Progenitor cell of endocrine pancreas (in vitro differentiated cells): ENCODE measurements around the gene S100Z. TPM values are rescaled to one million over a fixed set of nuclear protein-coding genes. Genes with fewer than 3 reads are reported as not detected.
"Not testable (repeated sequence)": the region's sequence is repeated elsewhere in the genome, so short reads cannot be mapped to it uniquely, and the experiment has no call there.

ENCODE experiments used
- DNase-seq: peaks from one replicate; pipeline ENCODE4 v3.0.0; 2021; ENCODE audit warnings: low spot score; ENCODE audit not compliant: unreplicated experiment
- H3K27ac Mint-ChIP-seq: 2 replicates; pipeline ENCODE4 v1.8.0; 2021; ENCODE audit warnings: mild to moderate bottlenecking, moderate library complexity, mixed read lengths
- H3K27me3 Mint-ChIP-seq: 2 replicates; pipeline ENCODE4 v1.8.0; 2021; ENCODE audit warnings: mixed read lengths
- H3K36me3 Mint-ChIP-seq: 2 replicates; pipeline ENCODE4 v1.8.0; 2022; ENCODE audit warnings: mixed read lengths; ENCODE audit not compliant: insufficient read depth
- H3K4me1 Mint-ChIP-seq: 2 replicates; pipeline ENCODE4 v1.8.0; 2021; ENCODE audit warnings: low read depth, mixed read lengths
- H3K4me3 Mint-ChIP-seq: 2 replicates; pipeline ENCODE4 v1.8.0; 2021; ENCODE audit warnings: low read depth, mild to moderate bottlenecking, moderate library complexity, mixed read lengths
- H3K9me3 Mint-ChIP-seq: 2 replicates; pipeline ENCODE4 v1.8.0; 2021; ENCODE audit warnings: low read depth, mixed read lengths
- total RNA-seq: library from RNA; stranded (reverse); gene quantifications from 2 replicates; pipeline ENCODE4 v1.2.1, GENCODE V29; 2021
- TF ChIP-seq, protein P1 (sequence below): fragments of 200-600 bp; sonication (generic); IDR thresholded peaks from one replicate; pipeline ENCODE4 v1.5.0; 2021; ENCODE audit warnings: antibody characterized with exemption, mild to moderate bottlenecking; ENCODE audit not compliant: unreplicated experiment

S100Z gene
- total RNA-seq, 1 donor from 2014 or later = 1.7 TPM

DNA sequence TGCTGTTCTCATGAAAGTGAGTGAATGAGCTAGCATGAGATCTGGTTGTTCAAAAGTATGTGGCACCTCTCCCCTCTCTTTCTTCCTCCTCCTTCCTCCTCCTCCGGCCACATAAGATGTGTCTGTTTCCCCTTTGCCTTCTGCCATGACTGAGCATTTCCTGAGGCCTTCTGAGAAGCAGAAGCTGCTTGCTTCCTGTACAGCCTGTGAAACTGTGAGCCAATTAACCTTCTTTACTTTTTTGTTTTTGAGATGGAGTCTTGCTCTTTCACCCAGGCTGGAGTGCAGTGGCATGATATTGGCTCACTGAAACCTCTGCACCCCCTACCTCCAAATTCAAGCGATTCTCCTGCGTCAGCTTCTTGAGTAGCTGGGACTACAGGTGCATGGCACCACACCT is 6.1 kb downstream of the S100Z start:
- TF ChIP-seq, protein P1, sequence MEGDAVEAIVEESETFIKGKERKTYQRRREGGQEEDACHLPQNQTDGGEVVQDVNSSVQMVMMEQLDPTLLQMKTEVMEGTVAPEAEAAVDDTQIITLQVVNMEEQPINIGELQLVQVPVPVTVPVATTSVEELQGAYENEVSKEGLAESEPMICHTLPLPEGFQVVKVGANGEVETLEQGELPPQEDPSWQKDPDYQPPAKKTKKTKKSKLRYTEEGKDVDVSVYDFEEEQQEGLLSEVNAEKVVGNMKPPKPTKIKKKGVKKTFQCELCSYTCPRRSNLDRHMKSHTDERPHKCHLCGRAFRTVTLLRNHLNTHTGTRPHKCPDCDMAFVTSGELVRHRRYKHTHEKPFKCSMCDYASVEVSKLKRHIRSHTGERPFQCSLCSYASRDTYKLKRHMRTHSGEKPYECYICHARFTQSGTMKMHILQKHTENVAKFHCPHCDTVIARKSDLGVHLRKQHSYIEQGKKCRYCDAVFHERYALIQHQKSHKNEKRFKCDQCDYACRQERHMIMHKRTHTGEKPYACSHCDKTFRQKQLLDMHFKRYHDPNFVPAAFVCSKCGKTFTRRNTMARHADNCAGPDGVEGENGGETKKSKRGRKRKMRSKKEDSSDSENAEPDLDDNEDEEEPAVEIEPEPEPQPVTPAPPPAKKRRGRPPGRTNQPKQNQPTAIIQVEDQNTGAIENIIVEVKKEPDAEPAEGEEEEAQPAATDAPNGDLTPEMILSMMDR = no peak
- H3K4me1 Mint-ChIP-seq = peaks cover 2% of the 10 kb centered on the region
- peaks cover 2% of the 10 kb centered on the region for H3K36me3 Mint-ChIP-seq
- DNase-seq = no peak
- H3K27ac Mint-ChIP-seq = no peak overlapping the region
- H3K27me3 Mint-ChIP-seq = no peaks in the 10 kb centered on the region
- H3K4me3 Mint-ChIP-seq = no peak overlapping the region
- peaks cover 10% of the 10 kb centered on the region for H3K9me3 Mint-ChIP-seq

GRCh38 chr5:76856800-76857199 is 7.0 kb downstream of the S100Z start:
- H3K4me1 Mint-ChIP-seq, H3K4me3 Mint-ChIP-seq, DNase-seq, H3K27me3 Mint-ChIP-seq, H3K27ac Mint-ChIP-seq, H3K36me3 Mint-ChIP-seq: not testable (repeated sequence)
- peaks cover 10% of the 10 kb centered on the region for H3K9me3 Mint-ChIP-seq

DNA sequence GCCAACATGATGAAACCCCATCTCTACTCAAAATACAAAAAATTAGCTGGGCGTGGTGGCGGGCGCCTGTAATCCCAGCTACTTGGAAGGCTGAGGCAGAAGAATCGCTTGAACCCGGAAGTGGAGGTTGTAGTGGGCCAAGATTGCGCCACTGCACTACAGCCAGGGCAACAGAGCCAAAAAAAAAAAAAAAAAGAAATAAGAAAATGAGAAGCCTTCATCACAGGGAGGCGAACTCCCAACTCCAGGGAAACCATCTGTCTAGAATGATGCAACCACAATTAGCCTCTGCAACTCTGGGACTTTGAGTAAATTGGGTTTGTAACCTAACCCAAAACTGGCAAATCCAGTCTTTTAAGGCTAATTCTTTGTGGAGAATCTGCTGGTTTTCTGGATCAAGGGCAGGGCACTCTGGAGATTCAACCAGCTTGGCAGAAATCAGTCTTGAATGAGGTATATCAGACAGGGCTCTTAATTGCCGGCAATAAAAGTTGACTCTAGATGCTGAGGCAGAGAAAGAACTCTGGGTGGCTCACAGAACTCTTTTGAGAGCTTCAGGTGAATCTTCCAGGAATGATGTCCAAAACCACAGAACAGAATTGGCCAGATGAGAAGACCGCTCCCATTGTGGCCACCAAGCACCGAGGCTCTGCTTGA is 9.9 kb downstream of the S100Z start:
- Mint-ChIP-seq H3K9me3 (peaks cover 3% of the 10 kb centered on the region), H3K4me1 (peaks cover 8% of the 10 kb centered on the region), H3K27ac (no peak overlapping the region), H3K36me3 (no peaks in the 10 kb centered on the region), H3K27me3 (no peaks in the 10 kb centered on the region), H3K4me3 (no peak overlapping the region)
- TF ChIP-seq, protein P1 = no peak
- DNase-seq = no peak

- TF ChIP-seq, protein P1 = no peak
- Mint-ChIP-seq H3K4me1 (peaks cover 6% of the 10 kb centered on the region), H3K9me3 (no peaks in the 10 kb centered on the region), H3K27ac (no peak overlapping the region), H3K36me3 (no peaks in the 10 kb centered on the region), H3K27me3 (no peaks in the 10 kb centered on the region), H3K4me3 (no peak overlapping the region)
- no peak for DNase-seq
Measured at GRCh38 chr5:76861612-76862011, 11.8 kb downstream of the S100Z start.

DNA sequence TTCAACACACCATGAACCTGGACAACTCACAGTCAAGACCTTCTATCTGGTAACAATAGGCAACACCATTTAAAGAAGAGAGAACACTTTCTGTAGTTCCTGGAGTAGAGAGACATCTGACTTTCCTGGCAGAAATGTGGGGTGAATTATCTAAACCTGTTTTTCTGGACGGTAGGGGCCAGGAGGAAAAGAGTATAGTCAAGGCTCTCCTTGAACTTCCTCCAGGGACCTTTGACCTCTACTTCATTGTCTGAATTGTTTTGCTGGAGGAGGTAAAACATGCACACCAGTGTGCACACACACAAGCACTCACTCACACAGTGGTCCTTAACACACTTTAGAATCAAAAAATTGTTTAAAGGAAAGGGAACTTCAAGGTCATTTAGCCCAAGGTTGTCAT is 13.2 kb downstream of the S100Z start:
- DNase-seq = no peak
- peak overlapping the region; percentile 9 for H3K27ac Mint-ChIP-seq
- H3K27me3 Mint-ChIP-seq = no peaks in the 10 kb centered on the region

GRCh38 chr5:76866503-76866902 is 16.7 kb downstream of the S100Z start:
- Mint-ChIP-seq H3K9me3 (no peaks in the 10 kb centered on the region), H3K27ac (no peak overlapping the region), H3K4me1 (peaks cover 7% of the 10 kb centered on the region), H3K4me3 (no peak overlapping the region), H3K27me3 (no peaks in the 10 kb centered on the region), H3K36me3 (no peaks in the 10 kb centered on the region)
- DNase-seq = no peak
- TF ChIP-seq, protein P1 = no peak

More for the DNA sequence above, 13.2 kb downstream of the S100Z start:
- Mint-ChIP-seq H3K36me3 (no peaks in the 10 kb centered on the region), H3K4me1 (peaks cover 6% of the 10 kb centered on the region), H3K9me3 (no peaks in the 10 kb centered on the region), H3K4me3 (no peak overlapping the region)
- TF ChIP-seq, protein P1 = no peak
